Measurements from ENCODE around the gene CA11.
"Not testable (repeated sequence)": the region's sequence is repeated elsewhere in the genome, so short reads cannot be mapped to it uniquely, and the experiment has no call there.

CA11 gene

DNA sequence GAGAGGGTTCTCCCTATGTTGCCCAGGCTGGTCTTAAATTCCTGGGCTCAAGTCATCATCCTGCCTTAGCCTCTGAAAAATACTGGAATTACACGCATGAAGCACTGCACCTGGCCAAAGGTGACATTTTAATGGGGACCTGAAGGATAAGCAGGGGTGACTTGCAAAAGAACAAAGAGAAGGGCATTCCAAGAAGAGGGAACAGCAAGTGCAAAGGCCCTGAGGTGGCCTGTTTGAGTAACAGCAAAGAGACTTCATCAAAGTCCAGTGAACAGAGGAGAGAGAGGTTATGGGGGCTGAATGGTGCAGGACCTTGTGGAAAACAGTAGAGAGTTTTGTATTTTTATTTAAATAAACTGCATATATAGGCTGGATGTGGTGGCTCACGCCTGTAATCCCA lies 4.1 kb downstream of the CA11 start:
- DNase-seq (ENCODE audit: low spot score) = no peak

- no peak for DNase-seq (ENCODE audit: low spot score)
These were observed 6.3 kb downstream of the CA11 start for GRCh38 chr19:48639483-48640375.

DNA sequence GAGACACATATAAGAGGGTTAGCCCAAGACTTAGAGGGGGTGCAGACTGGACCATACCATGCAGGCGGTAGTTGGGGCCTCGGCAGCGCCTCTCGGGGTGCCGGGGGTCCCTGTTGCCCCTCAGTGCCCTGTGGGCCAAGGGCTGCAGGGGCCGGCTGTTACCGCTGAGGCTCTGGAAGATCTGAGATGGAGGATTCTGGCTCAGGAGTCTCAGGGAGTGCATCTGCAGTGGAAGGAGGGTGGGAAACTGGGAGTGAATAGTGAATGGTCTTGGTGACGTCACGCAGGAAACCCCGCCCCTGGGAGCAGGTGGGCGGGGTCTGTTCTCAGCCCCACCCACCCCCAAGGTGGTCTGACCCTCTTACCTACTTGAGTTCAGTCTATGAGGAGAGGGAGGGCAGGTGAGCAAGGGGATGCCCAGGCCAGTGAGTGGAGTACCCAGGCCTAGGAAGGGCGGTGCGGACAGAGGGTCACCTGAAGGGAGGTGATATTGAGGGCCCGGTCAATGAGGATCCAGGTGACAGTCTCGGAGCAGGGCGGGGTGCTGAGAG lies 7.1 kb downstream of the CA11 start:
- no peak for DNase-seq (ENCODE audit: low spot score)

DNA sequence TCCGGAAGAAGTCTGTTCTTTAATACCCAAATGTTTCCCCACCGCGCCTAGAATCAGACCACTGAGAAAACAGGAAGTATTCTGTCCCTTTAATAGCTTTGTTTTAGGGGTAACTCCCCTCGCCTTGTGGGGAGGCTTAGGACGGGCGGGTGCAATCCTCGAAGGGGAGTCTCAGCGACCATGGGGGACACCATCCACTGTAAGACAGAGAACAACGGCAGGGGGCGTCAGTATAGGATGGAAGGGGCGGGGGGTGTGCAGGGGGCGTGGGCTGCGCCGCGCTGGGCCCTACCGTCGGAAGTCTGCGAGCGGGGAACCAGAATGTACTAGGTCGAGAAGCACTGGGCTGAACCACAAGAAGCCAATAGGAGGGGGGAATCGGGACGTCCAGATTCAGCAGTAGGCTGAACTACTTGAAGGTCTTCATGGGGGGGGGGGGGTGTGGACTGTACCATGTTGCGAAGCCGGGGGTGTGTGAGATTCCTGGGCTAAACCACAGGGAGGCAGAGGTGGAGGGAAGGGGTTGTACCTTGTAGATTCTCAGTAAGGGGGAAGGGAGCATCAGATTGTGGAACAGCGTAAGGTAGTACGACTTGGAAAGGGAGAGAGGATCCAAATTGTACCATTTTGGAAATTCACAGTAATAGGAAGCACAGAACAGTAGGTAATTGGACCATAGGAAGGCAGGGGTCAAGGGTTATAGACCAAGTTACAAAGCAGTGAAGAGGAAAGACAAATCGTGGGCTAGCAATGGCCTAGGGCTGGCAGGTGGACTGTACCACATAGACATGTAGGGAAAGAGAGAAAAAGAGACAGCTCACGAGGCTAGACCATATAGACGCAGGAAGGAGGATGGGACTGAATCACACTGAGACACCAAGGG lies 7.8 kb downstream of the CA11 start:
- peak; percentile 94 for DNase-seq (ENCODE audit: low spot score)

- peak; percentile 100 for DNase-seq (ENCODE audit: low spot score)
These were observed 8.5 kb downstream of the CA11 start for GRCh38 chr19:48637449-48637947.

DNA sequence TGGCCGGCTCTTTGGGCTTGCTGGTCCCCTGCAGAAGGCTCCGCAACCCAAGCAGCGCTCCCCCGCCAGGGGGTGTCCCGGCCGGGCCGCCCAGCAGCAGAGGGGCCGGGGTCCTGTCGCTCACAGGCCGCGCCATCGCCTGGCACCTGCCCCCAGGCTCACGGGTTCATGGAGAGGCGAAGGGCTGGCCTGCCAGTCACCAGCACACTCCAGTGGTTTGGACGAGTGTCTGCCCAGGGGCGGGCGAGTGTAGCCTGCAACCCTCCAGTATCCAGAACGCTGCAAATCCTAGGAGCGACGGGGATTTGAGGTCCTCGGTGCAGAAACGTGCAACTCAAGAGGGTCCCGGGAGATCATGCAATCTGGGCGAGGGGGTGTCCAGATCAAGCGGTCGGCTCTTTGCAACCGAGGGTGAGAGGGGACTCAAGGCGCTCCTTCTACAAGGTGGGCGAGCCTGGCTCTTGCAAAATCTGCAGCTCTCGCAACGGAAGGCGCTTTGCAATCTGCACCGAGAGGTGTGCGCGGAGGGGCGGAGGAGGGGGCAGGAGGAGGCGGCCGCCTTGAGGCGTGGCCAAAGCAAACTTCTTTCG lies 9.0 kb downstream of the CA11 start, which contains the start of gene DBP:
Gene DBP, minus strand, starts transcription at position 521 of the 590 bp plus-strand sequence. Its CDS starts 385 bp downstream, at position 136.
- DNase-seq (ENCODE audit: low spot score) = peak; percentile 65

DNA sequence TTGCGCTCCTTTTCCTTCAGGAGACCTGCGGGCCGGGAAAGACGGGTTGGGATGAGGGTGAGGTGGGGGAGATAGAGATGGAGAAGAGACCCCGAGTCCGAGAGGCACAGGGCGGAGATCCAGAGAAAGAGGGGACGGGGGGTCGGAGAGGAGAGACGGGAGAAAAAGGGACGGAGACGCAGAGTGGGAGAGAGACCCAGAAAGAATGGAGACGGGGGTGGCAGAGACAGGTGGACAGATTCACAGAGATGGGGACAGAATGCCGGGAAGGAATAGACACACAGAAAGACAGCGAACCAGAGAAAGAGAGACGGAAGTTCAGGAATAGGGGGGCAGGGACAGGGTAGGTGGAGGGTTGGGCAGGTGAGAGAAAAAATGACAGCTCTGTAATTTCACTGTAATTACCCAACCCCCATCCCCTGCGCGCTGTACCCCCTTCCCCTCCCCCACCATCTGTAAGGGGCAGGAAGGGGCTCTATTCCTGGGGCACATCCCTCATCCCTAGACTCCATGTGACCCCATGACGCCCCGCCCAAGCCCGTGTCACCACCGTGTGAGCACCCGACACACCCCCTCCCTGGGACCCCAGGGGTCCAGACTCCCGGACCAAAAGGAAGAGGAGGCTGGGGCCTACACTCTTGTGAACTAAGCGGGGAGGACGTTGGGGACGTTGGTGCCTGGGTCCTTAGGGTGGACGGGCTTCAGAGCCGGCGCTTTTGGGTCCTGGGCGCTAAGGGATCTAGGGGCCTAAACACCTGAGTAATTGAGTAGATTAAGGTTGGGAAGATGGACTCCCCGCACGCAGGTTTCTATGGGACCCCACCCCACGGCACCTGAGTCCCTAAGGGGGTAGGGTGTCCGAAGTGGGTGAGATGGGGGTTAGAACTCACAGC lies 9.8 kb downstream of the CA11 start:
- DNase-seq (ENCODE audit: low spot score) = no peak

- DNase-seq (ENCODE audit: low spot score) = peak; percentile 65
These were observed 10.6 kb downstream of the CA11 start for GRCh38 chr19:48635263-48635965.

- peak; percentile 97 for DNase-seq (ENCODE audit: low spot score)
These were observed 11.3 kb downstream of the CA11 start for GRCh38 chr19:48634424-48635262.

GRCh38 chr19:48634036-48634342 lies 12.0 kb downstream of the CA11 start:
- DNase-seq (ENCODE audit: low spot score) = no peak

GRCh38 chr19:48633148-48634035 lies 12.6 kb downstream of the CA11 start:
- no peak for DNase-seq (ENCODE audit: low spot score)

DNA sequence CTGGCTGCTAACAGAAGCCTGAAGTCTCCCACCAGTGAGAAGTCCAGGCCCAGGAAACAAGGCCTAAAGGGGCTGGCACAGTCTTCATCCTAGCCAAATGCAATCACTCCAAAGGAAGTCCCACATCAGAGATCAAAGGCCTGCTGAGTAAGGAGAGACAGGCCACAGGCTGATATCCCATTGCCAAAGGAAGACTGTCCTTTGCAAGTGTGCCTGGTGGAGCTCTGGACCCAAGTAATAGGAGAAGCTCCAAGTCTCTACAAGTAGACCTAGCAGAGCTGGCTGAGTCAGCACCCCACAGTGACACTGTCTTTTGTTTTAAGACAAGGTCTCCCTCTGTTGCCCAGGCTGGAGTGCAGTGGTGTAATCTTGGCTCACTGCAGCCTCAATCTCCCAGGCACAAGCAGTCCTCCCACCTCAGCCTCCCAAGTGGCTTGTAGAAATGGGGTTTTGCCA lies 13.3 kb downstream of the CA11 start:
- no peak for DNase-seq (ENCODE audit: low spot score)

GRCh38 chr19:48632286-48632685 lies 13.7 kb downstream of the CA11 start:
- DNase-seq (ENCODE audit: low spot score) = not testable (repeated sequence)

DNA sequence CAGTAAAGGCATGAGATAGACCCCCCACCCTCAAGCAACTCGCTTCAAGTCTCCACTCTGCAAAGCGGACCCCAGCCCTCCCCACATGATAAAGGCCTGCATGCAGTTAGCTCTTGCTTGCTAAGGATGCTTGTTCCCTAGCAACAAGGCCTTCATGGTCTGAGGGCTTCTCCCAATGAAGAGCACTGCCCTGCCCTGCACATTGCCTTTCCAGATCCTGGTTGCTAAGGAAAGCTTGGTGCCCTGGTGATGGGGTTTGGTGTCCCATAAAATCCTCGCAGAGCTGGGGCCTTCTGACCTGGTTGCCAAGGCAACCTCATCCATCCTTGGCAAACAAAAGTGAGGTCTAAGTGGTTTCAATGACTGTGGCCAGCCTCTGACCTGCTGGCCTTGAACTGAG lies 14.8 kb downstream of the CA11 start:
- no peak for DNase-seq (ENCODE audit: low spot score)

GRCh38 chr19:48630296-48631063 lies 15.5 kb downstream of the CA11 start:
- DNase-seq (ENCODE audit: low spot score) = no peak

DNA sequence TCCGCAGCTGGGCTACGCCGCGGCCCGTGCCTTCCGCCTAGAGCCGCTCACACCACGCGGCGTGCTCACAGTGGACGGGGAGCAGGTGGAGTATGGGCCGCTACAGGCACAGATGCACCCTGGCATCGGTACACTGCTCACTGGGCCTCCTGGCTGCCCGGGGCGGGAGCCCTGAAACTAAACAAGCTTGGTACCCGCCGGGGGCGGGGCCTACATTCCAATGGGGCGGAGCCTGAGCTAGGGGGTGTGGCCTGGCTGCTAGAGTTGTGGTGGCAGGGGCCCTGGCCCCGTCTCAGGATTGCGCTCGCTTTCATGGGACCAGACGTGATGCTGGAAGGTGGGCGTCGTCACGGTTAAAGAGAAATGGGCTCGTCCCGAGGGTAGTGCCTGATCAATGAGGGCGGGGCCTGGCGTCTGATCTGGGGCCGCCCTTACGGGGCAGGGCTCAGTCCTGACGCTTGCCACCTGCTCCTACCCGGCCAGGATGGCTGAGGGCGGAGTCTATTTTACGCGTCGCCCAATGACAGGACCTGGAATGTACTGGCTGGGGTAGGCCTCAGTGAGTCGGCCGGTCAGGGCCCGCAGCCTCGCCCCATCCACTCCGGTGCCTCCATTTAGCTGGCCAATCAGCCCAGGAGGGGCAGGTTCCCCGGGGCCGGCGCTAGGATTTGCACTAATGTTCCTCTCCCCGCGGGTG lies 16.2 kb downstream of the CA11 start:
- no peak for DNase-seq (ENCODE audit: low spot score)

DNA sequence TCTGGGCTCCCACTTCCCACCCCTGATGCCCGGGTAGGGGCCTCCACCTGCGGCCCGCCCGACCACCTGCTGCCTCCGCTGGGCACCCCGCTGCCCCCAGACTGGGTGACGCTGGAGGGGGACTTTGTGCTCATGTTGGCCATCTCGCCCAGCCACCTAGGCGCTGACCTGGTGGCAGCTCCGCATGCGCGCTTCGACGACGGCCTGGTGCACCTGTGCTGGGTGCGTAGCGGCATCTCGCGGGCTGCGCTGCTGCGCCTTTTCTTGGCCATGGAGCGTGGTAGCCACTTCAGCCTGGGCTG lies 16.7 kb downstream of the CA11 start:
- no peak for DNase-seq (ENCODE audit: low spot score)
